GM21423 (cell line): ENCODE results near the gene SPNS2.

Source experiments
- ATAC-seq: cut with Tn5 transposase; IDR thresholded peaks from one replicate; pipeline ENCODE4 v1.9.1; 2021; ENCODE audit warnings: mild to moderate bottlenecking, moderate library complexity; ENCODE audit not compliant: unreplicated experiment

SPNS2 gene, protein sequence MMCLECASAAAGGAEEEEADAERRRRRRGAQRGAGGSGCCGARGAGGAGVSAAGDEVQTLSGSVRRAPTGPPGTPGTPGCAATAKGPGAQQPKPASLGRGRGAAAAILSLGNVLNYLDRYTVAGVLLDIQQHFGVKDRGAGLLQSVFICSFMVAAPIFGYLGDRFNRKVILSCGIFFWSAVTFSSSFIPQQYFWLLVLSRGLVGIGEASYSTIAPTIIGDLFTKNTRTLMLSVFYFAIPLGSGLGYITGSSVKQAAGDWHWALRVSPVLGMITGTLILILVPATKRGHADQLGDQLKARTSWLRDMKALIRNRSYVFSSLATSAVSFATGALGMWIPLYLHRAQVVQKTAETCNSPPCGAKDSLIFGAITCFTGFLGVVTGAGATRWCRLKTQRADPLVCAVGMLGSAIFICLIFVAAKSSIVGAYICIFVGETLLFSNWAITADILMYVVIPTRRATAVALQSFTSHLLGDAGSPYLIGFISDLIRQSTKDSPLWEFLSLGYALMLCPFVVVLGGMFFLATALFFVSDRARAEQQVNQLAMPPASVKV

DNA sequence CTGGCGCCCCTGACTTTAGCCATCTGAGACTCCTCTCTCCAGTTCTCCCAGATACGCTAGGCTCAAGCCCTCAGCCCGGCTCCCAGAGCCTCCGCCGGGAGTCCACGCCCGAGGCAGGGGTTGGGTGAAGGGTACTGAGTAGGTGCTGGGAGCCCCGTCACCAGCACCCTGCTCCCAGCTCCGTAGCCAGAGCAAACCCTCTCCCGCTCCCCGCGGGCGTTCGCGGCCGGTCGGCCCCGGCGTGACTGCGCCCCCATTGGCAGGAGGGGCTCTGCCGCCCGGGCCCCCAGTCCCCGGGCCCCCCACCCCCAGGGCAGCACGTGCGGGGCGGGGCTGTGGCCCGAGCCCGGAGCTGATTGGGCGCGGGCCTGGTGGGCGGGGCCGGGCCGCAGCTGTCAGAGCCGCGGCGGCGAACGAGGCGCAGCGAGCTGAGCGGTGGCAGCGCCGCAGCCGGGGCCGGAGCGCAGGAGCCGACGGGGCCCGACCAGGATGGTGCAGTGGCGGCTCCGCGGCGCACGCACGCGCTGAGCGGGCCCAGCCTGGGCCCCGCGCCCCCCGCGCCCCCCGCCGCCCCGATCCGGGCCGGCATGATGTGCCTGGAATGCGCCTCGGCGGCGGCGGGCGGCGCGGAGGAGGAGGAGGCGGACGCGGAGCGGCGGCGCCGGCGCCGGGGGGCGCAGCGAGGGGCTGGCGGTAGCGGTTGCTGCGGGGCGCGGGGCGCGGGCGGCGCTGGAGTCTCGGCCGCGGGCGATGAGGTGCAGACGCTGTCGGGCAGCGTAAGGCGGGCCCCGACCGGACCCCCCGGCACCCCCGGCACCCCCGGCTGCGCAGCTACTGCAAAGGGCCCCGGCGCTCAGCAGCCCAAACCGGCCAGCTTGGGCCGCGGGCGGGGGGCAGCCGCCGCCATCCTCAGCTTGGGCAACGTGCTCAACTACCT lies at the start of gene SPNS2:
Gene SPNS2, plus strand, starts transcription at position 421 of the 937 bp plus-strand sequence. Its CDS starts 167 bp downstream, at position 588.
- no peak for ATAC-seq

DNA sequence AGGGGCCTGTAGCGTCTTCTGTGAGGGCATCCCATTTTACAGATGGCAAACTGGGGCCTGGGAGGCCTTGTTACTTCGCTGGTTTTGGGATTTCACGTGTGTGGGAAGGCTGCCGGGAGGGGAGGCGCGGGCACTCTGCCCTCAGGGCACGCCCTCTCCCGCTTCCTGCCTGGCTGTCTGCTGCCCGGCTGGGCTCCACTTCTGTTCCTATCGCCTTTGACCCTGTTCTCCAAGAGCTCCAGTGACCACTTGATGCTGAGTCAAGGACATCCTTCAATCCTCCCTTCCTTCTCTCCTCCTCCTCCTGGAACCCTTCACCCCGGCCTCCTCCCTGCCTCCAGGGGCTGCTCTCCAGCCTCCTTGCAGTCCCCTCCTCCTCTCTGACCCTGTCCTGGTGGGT lies 48.9 kb upstream of the SPNS2 start:
- ATAC-seq = no peak

DNA sequence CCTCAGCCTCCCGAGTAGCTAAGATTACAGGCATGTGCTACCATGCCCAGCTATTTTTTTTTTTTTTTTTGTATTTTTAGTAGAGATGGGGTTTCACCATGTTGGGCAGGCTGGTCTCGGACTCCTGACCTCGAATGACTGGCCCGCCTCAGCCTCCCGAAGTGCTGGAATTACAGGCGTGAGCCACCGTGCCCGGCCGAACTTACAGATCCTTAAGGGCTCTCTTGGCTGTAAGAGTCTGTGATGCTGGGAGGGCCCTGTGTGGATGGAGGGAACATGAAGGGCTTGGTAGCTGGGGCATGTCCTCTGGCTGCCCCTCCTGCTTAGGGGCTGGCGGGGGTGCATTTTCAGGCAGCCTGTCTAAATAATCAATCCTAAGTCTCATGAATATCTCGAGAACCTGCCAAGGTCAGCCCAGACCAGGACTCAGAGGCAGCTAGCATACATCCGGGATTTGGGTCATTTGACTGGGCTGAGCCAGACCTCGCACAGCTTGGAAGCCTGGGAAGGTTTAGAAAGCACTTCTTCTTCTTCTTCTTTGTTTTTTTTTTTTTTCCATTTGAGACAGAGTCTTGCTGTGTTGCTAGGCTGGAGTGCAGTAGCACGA lies 47.9 kb upstream of the SPNS2 start:
- ATAC-seq = no peak

- no peak for ATAC-seq
Measured at GRCh38 chr17:4453812-4454591, 44.7 kb upstream of the SPNS2 start.

- no peak for ATAC-seq
Measured at GRCh38 chr17:4460661-4461060, 38.0 kb upstream of the SPNS2 start.

DNA sequence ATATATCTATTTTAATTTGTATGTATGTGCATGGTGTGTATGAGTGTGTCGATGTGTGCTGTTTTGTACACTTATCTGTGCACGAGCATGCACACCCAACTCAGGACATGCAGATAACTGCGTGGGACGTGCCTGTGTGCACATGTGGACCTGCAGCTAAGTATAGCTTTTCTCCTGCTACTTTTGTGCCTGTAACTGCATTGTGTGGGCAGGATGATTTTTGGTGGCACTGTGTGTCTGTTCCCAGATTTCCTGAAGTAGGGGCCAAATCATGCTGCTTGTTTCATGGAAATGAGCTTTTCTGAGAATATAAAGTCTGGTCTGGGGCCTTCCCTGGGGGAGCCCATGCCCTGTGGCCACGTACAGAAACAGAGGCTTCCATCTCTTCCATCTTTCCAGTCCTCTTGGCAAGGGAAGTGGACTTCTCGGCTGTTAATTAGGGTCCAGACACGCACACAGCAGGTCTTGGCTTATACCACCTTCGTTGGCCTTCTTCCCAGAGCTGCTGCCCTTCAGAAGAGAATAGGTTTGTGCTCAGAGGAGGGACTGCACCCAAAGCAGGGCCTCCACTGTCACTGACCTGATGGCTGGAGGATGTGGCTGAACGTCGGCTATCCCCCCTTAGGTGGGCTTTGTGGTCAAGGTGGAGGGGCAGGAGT lies 34.7 kb upstream of the SPNS2 start:
- no peak for ATAC-seq

- no peak for ATAC-seq
Measured at GRCh38 chr17:4465786-4466185, 32.9 kb upstream of the SPNS2 start.

DNA sequence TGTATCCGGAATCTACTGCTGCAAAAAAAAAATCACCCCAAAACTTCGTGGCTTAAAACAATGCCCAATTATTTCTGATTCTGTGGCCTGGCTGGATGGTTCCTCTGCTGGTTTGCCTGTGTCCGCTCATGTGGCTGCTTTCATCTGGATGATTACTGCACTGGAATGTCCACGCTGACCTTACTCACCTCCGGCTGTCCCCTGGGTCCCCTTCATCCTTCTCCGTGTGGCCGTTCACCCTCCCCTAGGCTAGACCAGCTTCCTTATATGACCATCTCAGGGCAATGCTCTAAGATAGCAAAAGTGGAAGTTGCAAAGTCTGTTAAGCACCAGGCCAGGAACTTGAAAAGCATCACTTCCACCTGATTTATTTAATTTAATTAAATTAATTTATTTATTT lies 31.4 kb upstream of the SPNS2 start:
- ATAC-seq = no peak

- no peak for ATAC-seq
Measured at GRCh38 chr17:4469552-4469951, 29.1 kb upstream of the SPNS2 start.

GRCh38 chr17:4472286-4472685 lies 26.4 kb upstream of the SPNS2 start:
- ATAC-seq = no peak

DNA sequence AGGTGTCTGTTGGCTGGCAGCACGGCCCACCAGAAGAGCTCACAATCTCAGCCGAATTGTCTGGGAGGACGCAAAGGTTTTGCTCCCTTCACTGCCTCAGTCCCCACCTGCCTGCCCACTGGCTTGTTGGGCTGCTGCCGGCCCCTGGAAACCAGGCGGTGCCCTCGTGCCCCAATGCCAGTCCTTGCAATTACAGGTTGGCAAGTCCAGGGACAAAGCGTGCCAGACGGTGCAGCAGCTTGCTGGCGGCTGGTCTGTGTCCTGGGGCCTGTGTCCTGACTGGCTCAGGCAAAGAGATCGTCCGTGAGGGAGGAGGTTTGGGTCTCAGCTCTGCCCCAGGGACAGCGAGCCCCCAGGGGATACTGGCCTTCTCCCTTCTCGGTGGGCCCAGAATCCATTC lies 24.6 kb upstream of the SPNS2 start:
- ATAC-seq = no peak

GRCh38 chr17:4475001-4475400 lies 23.7 kb upstream of the SPNS2 start:
- ATAC-seq = no peak

DNA sequence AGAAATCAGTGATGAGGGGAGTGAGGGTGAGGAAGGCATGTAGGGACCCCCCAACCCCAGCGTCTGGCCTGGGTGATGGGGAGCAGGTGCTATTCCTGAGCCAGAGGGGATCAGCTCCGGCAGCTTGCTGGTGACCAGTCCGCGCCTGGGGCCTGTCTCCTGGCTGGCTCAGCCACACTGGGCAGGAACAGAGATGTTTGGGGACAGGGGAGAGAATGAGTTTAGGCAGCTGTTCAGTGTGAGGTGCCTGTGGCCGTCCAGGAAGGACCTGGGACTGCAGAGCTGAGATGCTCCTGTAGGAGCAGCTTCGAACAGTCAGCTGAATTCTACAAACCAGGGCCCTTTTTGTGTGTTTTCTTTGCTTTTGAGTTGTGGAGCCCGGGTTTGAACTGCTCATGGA lies 23.2 kb upstream of the SPNS2 start:
- no peak for ATAC-seq

GRCh38 chr17:4476017-4476416 lies 22.7 kb upstream of the SPNS2 start:
- ATAC-seq = no peak

DNA sequence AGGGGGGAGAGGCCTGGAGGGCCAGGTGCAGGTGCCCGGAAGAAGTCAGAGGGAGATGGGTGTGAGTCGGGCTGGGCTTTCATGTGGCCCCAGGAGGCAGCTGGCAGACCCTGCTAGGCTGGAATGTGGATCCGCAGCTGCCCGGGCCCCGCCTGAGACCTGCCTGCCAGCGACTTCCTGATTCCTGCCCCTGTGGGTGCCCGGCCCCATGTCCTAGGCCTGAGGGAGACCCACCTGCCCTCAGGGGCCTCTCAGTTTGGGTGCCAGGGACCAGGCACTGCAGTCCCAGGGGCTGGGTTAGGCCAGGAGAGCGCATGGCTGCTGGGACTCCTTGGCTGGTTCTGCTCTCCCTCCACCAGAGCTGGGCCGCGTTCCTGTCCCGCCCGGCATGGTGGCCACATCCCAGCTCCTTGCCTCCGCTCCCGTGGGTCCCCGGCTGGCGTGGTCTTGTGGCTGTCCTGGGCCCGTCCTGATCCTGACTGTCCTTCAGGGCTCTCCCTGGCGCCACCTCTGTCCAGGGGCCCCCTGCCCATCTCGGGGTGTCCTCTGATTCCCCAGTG lies 22.1 kb upstream of the SPNS2 start:
- ATAC-seq = no peak

GRCh38 chr17:4477255-4477791 lies 21.4 kb upstream of the SPNS2 start:
- ATAC-seq = no peak

- ATAC-seq = no peak
Measured at GRCh38 chr17:4478318-4478830, 20.3 kb upstream of the SPNS2 start.

GRCh38 chr17:4479340-4479981 lies 19.2 kb upstream of the SPNS2 start:
- no peak for ATAC-seq
